GM18505 (cell line): ENCODE data around the gene USHBP1.

Experiments
- ATAC-seq: cut with Tn5 transposase; IDR thresholded peaks from one replicate; pipeline ENCODE4 v1.9.1; 2021; ENCODE audit not compliant: unreplicated experiment
- POLR2A ChIP-seq: IDR thresholded peaks from 4 replicates; pipeline ENCODE4 v1.6.1; 2011; ENCODE audit warnings: borderline replicate concordance; ENCODE audit not compliant: insufficient read depth, insufficient read length; ENCODE audit errors: extremely low read depth

The USHBP1 gene

DNA sequence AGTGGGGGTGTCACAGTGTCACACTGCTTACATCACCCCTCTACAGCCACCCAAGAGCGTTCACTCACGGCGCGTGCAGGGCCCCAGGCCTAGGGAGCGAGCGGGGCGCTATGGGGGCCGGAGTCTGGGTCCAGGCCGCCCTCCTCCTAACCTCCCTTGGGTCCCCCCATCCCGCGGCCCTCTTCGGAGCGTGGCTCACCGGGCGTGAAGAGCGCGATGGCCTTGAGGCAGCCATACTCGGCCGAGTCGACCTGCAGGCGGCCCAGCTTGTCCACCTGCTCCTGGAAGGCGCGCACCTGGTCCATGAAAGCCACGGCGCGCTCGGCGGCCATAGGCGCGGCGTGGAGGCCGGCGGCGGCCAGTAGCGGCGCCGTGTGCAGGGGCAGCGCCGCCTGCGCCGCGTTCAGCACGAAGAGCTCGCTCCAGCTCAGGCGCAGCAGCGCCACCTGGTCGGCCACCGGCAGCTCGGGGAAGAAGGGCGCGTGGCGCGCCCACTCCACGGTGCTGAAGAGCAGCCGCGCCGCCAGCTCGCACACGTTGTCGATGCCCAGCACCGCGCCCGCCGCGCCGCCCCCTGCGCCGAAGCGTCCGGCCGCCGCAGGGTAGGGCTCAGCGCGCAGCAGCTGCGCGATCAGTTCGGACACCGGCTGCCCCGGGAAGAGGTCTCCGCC is 29.1 kb downstream of the USHBP1 start:
- no peak for TF ChIP-seq POLR2A
- peak; percentile 71 for ATAC-seq

DNA sequence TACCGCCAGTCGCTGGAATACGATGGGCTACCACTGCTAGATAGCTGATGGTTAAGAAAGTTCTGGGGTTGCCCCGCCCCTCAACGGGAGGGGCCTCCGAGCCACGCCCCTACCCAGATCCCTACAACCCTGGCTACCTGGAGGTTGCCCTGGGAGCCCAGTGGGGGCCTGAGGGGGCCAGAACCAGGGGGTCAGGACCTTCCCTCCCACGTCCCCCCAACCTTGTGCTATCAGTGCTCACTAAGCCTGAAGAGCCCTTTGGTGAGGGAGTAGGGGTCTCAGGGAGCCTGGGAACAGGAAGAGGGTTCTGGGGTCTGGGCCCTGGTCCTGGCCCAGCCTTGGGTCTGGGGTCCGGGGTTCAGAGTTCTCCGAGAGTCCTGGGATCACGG is 29.6 kb downstream of the USHBP1 start:
- TF ChIP-seq POLR2A: no peak
- peak; percentile 53 for ATAC-seq

DNA sequence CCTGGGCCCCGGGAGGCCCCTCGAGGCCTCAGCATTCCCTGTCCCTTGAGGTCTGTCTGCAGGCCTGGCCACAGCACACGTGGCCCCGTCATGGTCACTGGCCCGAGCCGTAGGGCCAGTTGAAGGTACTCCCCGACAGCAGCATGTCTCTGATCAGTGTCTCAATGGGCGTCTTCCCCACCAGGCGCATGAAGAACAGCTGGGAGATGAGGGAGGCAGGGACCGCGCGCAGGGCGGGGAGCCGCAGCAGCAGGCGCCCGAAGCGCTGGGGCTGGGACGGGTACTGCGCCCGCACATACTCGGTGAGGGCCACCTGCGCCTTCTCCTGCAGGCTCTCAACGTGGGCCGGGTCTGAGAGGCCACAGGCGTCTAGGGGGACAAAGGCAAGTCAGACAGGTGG is 32.3 kb downstream of the USHBP1 start:
- no peak for TF ChIP-seq POLR2A
- no peak for ATAC-seq

DNA sequence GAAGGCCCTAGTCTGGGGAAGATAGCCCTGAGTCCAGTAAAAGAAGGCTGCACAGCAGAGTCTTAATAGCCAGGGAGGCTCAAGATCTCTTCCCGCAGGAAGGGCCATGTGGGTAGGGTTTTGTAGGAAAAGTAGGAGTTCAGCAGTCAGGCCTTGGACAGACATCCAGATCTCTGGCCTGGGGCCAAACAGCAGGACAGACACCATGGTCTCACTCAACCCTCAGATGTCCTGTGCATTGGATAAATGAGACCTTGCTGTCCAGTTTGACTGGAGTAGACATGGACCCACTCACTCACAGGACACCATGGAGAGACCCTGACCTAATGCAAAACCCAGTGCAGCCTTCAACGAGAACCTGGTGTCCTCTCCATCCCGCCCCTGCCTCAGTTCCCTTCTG is 34.7 kb downstream of the USHBP1 start:
- ATAC-seq: no peak
- no peak for TF ChIP-seq POLR2A

DNA sequence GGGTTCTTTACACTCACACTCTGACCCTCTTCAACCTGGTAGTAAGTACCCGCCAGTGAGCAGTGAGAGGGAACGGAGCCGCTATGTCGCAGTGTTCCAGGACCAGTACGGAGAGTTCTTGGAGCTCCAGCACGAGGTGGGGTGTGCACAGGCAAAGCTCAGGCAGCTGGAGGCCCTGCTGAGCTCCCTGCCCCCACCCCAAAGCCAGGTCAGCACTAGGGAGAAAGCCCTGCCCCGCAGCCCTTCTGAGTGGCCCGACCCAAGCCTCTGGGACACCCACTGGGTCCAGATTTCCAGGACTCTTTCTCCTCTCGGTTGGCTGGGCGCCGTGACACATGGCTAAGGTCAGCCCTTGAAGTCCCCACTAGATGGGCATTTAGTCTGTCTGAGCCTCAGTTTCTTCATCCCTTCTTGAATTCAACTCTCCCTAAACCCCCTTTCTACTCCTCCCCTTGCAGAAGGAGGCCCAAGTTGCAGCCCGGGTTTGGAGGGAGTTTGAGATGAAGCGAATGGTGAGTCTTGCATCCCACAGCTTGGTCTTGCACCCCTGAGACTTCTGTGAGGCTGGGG is 36.7 kb downstream of the USHBP1 start:
- ATAC-seq: no peak
- no peak for TF ChIP-seq POLR2A

DNA sequence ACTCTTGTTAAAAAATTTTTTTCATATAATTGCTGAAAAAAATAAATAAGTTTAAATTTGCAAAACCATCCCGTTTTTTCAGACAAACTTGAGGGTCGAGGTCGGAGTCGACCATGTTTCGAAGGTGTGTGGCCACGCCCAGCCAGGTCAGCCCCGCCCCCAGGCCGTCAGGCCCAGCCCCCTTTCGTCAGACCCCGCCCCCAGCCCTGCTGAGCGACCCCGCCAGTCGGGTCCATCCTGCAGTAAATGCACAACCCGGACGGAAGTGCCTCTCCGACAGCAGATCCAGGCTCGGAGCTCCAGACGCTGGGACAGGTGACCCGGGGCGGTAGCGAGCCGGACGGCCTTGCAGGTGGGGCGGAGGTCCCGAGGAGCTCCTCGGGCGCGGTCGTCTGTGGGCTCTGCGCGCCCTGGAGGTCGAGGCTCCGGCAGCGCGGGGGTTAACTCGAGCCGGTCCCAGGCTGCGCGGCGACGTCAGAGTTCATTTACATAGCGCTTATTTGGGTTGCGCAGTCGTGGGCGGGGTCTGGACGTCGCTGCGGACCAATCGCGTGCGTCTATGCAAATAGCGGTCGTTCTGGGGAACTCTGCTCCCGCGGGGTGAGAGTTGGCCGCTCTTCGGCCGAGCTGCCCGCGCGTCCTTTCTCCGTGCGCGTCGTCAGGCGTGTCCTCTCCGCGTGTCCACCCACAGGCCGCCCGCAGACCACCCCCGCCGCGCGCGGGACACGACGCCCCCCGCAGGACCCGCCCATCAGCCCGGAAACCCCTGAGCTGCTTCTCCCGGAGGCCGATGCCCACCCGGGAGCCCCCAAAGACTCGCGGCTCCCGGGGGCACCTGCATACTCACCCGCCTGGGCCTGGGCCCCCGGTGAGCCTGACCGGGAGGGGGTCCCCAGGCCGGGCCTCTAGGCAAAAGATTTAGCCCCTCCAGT is 38.3 kb downstream of the USHBP1 start, which contains the start of gene OCEL1:
Gene OCEL1 (plus strand): TSS at position 225 of the 932 bp plus-strand sequence. CDS start 22 bp downstream, at position 247.
- TF ChIP-seq POLR2A: peak; percentile 95
- peak; percentile 88 for ATAC-seq

DNA sequence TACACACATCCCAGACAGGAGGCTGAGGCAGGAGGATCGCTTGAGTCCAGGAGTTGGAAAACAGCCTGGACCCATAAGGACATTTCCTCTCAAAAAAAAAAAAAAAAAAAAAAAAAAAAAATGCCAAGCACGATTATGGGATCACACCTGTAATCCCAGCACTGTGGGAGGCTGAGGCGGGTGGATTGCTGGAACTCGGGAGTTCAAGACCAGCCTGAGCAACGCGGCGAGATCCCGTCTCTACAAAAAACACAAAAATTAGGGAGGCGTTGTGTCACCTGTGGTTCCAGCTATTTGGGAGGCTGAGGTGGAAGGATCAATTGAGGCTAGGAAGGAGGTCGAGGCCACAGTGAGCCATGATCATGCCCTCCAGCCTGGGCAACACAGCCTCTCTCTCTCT is 39.5 kb downstream of the USHBP1 start:
- no peak for TF ChIP-seq POLR2A
- ATAC-seq: no peak

DNA sequence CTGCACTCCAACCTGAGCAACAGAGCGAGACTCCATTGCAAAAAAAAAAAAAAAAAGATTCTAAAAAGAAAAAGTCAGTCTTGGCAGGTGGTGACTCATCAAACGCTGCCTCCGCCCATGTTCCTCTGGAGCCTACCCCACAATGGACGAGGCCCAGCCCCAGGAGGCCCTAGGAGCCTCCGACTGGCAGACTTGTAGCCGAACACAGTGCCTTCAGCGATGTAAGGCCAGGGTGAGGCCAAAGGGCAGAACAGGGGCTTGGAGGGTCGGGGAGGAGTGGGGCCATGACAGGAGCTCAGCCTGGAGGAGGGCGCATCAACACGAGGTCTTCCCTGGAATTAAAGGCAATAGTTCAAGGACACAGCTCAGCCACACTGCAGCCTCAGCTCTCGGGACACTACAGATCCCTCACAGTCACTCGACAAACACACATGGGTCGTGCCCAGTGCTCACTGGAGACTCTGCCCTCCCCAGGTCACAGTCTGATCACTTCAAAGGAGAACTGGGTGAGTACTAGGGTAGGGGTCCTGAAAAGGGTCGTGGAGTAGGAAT is 44.3 kb downstream of the USHBP1 start:
- ATAC-seq: no peak
- TF ChIP-seq POLR2A: no peak

DNA sequence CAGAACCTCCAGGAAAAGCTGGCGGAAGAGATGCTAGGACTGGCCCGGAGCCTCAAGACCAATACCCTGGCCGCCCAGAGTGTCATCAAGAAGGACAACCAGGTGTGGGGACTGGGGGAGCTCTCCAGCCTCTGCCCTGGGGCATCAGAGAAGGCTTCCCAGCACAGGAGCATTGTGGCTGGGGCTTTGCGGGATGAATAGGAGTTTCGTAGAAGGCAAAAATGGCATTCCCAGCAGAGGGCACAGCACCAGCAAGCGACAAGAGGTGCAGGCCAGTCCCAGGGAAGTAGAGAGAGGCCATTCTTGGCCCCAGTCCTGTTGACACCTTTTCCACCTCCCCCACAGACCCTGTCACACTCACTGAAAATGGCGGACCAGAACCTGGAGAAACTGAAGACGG is 45.3 kb downstream of the USHBP1 start:
- no peak for TF ChIP-seq POLR2A
- no peak for ATAC-seq

DNA sequence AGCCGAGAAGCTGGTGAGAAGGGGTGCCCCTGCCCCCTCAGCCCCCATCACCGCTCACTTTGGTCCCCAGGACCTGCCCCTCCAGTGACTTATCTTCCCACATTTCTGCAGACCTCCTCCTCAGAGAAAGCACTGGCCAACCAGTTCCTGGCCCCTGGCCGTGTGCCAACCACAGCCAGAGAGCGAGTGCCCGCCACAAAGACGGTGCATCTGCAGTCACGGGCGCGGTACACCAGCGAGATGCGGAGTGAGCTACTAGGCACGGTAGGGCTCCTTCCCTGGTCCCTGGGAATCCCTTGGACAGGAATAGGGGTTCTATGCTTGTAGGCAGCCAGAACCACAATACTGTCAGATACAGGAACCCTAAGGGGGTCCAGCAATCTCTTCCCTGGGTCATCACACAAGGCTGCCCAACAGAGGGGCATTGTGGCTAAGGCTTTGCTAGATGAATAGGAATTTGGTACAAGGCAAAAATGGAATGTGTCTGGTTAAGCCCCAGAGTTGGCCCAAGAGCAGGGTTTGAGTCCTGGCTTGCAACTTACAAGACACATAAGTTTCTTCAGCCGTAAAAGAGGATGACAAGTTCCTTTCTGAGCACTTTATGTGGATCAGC is 48.4 kb downstream of the USHBP1 start:
- no peak for ATAC-seq
- TF ChIP-seq POLR2A: no peak

DNA sequence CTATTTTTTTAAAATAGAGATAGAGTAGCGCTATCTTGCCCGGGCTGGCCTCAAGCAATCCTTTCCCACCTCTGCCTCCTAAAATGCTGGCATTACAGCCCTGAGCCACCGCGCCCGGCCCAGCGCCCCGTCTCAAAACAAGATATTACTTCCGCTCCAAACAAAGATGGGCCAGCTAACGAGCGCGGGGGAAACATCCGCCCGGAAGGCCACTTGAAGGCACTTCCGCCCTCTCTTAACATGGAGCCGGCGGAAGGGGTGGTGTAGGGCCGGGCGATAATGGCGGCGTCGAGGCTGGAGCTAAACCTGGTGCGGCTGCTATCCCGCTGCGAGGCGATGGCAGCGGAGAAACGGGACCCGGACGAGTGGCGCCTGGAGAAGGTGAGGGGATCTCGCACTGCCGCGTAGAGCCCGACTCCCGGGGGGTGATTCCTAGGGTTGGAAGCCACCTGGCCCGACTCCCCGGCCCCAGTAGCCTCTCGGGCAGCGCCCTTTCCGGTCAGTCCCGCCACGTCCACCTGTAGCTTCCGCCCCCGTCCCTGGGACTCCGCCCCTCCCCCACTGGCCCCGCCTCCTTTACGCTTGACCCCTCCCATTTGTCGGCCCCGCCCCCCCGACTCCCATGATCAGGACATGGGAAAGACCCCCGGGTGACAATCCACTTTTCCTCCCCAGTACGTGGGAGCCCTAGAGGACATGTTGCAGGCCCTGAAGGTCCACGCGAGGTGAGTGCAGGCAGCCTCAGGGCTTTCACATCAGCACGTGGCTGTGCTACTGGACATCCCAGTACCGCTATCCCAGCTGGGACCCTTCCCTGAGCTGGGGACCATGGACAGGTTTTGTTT is 49.2 kb downstream of the USHBP1 start, which contains the start of gene USE1:
Gene USE1 (plus strand): TSS at position 231 of the 845 bp plus-strand sequence. CDS start 49 bp downstream, at position 280.
- ATAC-seq: peak; percentile 66
- TF ChIP-seq POLR2A: peak; percentile 95

DNA sequence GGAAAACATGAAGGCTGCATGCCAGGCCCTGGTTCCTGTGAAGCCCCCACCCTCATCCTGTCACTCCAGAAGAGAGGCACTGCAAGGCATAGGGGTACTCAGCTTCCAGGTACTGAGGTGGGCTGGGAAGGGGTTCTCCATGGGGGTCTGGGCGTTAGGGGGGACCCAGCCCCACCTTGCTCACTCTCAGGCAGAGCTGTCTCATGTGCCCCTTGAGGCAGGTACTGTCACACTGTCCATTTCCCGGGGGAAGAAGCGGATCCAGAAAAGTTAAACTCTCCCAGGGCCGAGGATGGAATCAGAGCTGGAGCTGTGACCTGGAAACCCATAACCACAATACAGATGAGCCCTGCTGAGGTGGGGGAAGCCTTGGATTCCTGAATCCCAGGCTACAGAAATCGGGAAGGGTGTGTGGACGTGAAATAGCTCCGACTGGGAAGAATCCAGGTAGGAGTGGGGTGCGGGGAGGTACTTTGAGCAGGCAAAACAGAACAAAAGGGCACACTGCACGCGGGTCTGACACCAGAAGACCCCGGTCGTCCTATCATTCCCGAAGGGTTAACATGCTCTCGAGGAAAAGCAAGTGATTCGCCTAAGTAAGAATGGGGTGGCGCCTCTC is 49.9 kb downstream of the USHBP1 start:
- TF ChIP-seq POLR2A: no peak
- ATAC-seq: no peak
